Measurements from ENCODE around the gene MSI2. TPM values are rescaled to one million over a fixed set of nuclear protein-coding genes. Genes with fewer than 3 reads are reported as not detected.

Gene MSI2
- total RNA-seq, 1 donor from 2014 or later: 26.6 TPM

- no peak for DNase-seq (ENCODE audit: low read depth)
- H3K4me3 ChIP-seq (ENCODE audit: low read depth, low read length): no peak overlapping the region
- no peak for TF ChIP-seq CTCF (conservative IDR thresholded peaks at IDR 0.05; ENCODE audit: low read depth, low read length)
Measured at GRCh38 chr17:57420734-57421717, 164.7 kb downstream of the MSI2 start.

GRCh38 chr17:57422574-57423164, 166.3 kb downstream of the MSI2 start:
- TF ChIP-seq CTCF (conservative IDR thresholded peaks at IDR 0.05; ENCODE audit: low read depth, low read length): no peak
- no peak overlapping the region for H3K4me3 ChIP-seq (ENCODE audit: low read depth, low read length)
- DNase-seq (ENCODE audit: low read depth): no peak

- DNase-seq (ENCODE audit: low read depth): no peak
- no peak for TF ChIP-seq CTCF (conservative IDR thresholded peaks at IDR 0.05; ENCODE audit: low read depth, low read length)
- H3K4me3 ChIP-seq (ENCODE audit: low read depth, low read length): no peak overlapping the region
Measured at GRCh38 chr17:57423541-57423940, 167.2 kb downstream of the MSI2 start.

DNA sequence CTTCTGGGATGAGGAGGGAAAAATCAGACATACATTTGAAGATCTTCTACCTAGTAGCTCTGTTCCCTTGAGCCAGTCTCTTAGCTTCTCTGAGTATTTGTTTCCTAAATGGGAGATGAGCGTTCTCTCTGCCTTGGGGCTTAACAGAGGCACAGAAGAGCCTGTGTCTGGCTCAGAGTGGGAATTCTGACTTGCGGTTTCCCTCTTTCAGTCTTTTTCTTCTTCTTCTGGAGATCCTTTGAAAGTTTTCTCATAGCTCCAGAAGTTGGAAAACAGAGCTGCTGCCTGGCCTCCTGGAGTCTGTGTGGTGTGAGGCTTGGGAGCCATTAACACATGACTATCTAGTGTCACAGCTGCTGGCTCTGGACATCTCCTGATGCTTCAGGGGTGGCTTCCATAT, 167.9 kb downstream of the MSI2 start:
- H3K4me3 ChIP-seq (ENCODE audit: low read depth, low read length): no peak overlapping the region
- no peak for DNase-seq (ENCODE audit: low read depth)
- TF ChIP-seq CTCF (conservative IDR thresholded peaks at IDR 0.05; ENCODE audit: low read depth, low read length): no peak

DNA sequence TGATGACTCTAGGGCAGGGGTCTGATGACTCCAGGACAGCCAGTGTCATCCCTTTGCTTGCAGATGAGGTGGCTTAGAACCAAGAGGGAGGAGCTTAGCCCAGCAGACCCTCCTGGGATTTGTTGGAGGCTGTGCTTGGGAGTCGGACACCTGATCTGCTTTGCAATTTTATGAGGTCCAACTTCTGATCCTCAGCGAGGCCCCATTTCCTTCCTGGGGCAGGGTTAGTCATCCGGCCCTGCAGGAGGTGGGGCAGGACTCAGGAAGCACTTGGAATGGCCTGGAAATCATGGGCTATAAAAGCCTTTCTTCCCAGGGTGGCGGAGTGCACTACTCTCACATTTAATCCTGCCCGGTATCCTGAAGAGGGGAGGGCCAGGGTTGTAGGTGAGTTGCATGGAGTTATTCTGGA, 168.5 kb downstream of the MSI2 start:
- no peak for DNase-seq (ENCODE audit: low read depth)
- TF ChIP-seq CTCF (conservative IDR thresholded peaks at IDR 0.05; ENCODE audit: low read depth, low read length): no peak
- no peak overlapping the region for H3K4me3 ChIP-seq (ENCODE audit: low read depth, low read length)

- no peak overlapping the region for H3K4me3 ChIP-seq (ENCODE audit: low read depth, low read length)
- no peak for DNase-seq (ENCODE audit: low read depth)
- no peak for TF ChIP-seq CTCF (conservative IDR thresholded peaks at IDR 0.05; ENCODE audit: low read depth, low read length)
Measured at GRCh38 chr17:57425431-57425830, 169.1 kb downstream of the MSI2 start.
